ENCODE data around the gene COL11A1.

Gene COL11A1

GRCh38 chr1:102899935-102900334, 208.4 kb downstream of the COL11A1 start:
- DNase-seq (ENCODE audit: low spot score): no peak

GRCh38 chr1:102897557-102897956, 210.8 kb downstream of the COL11A1 start:
- no peak for DNase-seq (ENCODE audit: low spot score)

GRCh38 chr1:102896771-102897170, 211.6 kb downstream of the COL11A1 start:
- no peak for DNase-seq (ENCODE audit: low spot score)

GRCh38 chr1:102896286-102896685, 212.0 kb downstream of the COL11A1 start:
- no peak for DNase-seq (ENCODE audit: low spot score)

GRCh38 chr1:102891868-102892625, 216.3 kb downstream of the COL11A1 start:
- no peak for DNase-seq (ENCODE audit: low spot score)

- no peak for DNase-seq (ENCODE audit: low spot score)
Observed at GRCh38 chr1:102886638-102887037, 221.7 kb downstream of the COL11A1 start.

GRCh38 chr1:102884238-102884637, 224.1 kb downstream of the COL11A1 start:
- DNase-seq (ENCODE audit: low spot score): no peak

- DNase-seq (ENCODE audit: low spot score): no peak
Observed at GRCh38 chr1:102879439-102879993, 228.8 kb downstream of the COL11A1 start.

- no peak for DNase-seq (ENCODE audit: low spot score)
Observed at GRCh38 chr1:102875756-102876155, 232.6 kb downstream of the COL11A1 start.

GRCh38 chr1:102872526-102872925, 235.8 kb downstream of the COL11A1 start:
- DNase-seq (ENCODE audit: low spot score): no peak

- no peak for DNase-seq (ENCODE audit: low spot score)
Observed at GRCh38 chr1:102872097-102872496, 236.2 kb downstream of the COL11A1 start.

- DNase-seq (ENCODE audit: low spot score): no peak
Observed at GRCh38 chr1:102863704-102864103, 244.6 kb downstream of the COL11A1 start.

GRCh38 chr1:102861247-102861646, 247.1 kb downstream of the COL11A1 start:
- no peak for DNase-seq (ENCODE audit: low spot score)

GRCh38 chr1:102858695-102859094, 249.6 kb downstream of the COL11A1 start:
- no peak for DNase-seq (ENCODE audit: low spot score)

- no peak for DNase-seq (ENCODE audit: low spot score)
Observed at GRCh38 chr1:102857251-102857650, 251.1 kb downstream of the COL11A1 start.

- no peak for DNase-seq (ENCODE audit: low spot score)
Observed at GRCh38 chr1:102853701-102854187, 254.6 kb downstream of the COL11A1 start.

- no peak for DNase-seq (ENCODE audit: low spot score)
Observed at GRCh38 chr1:102853136-102853535, 255.2 kb downstream of the COL11A1 start.

- no peak for DNase-seq (ENCODE audit: low spot score)
Observed at GRCh38 chr1:102852613-102853012, 255.7 kb downstream of the COL11A1 start.

GRCh38 chr1:102851616-102852015, 256.7 kb downstream of the COL11A1 start:
- DNase-seq (ENCODE audit: low spot score): no peak

- DNase-seq (ENCODE audit: low spot score): no peak
Observed at GRCh38 chr1:102842606-102843005, 265.7 kb downstream of the COL11A1 start.

- no peak for DNase-seq (ENCODE audit: low spot score)
Observed at GRCh38 chr1:102840741-102841140, 267.6 kb downstream of the COL11A1 start.

GRCh38 chr1:102838016-102838415, 270.3 kb downstream of the COL11A1 start:
- DNase-seq (ENCODE audit: low spot score): no peak

GRCh38 chr1:102837551-102837950, 270.8 kb downstream of the COL11A1 start:
- no peak for DNase-seq (ENCODE audit: low spot score)

GRCh38 chr1:102836991-102837390, 271.3 kb downstream of the COL11A1 start:
- DNase-seq (ENCODE audit: low spot score): no peak
